Myocyte (in vitro differentiated cells): ENCODE data around the gene ZYX. TPM values are rescaled to one million over a fixed set of nuclear protein-coding genes. Genes with fewer than 3 reads are reported as not detected.
"Not testable (repeated sequence)": the region's sequence is repeated elsewhere in the genome, so short reads cannot be mapped to it uniquely, and the experiment has no call there.

Experiments
- DNase-seq: peaks from one replicate; pipeline ENCODE4 v3.0.0-alpha.2; 2012; ENCODE audit warnings: low read depth
- total RNA-seq: library from RNA; depleted of rRNA; stranded (reverse); fragments of >200 nt; gene quantifications from 2 replicates; pipeline ENCODE4 v1.2.3, GENCODE V29; 2014

ZYX gene
- total RNA-seq, 1 donor from 2014 or later: 80.1 TPM

GRCh38 chr7:143396625-143397556 is 15.7 kb downstream of the ZYX start:
- DNase-seq: no peak

GRCh38 chr7:143397710-143398530 is 16.8 kb downstream of the ZYX start:
- no peak for DNase-seq

- DNase-seq: no peak
These were observed 17.5 kb downstream of the ZYX start for GRCh38 chr7:143398616-143399015.

- DNase-seq: no peak
These were observed 18.0 kb downstream of the ZYX start for GRCh38 chr7:143399151-143399550.

GRCh38 chr7:143399642-143400041 is 18.5 kb downstream of the ZYX start:
- DNase-seq: no peak

- DNase-seq: no peak
These were observed 20.1 kb downstream of the ZYX start for GRCh38 chr7:143401265-143401664.

- DNase-seq: not testable (repeated sequence)
These were observed 21.1 kb downstream of the ZYX start for GRCh38 chr7:143402233-143402632.

- DNase-seq: peak; percentile 40
These were observed 24.2 kb downstream of the ZYX start for GRCh38 chr7:143405173-143406001.

- DNase-seq: no peak
These were observed 24.8 kb downstream of the ZYX start for GRCh38 chr7:143406002-143406357.

- no peak for DNase-seq
These were observed 26.4 kb downstream of the ZYX start for GRCh38 chr7:143407287-143408251.

GRCh38 chr7:143408252-143408685 is 27.1 kb downstream of the ZYX start:
- no peak for DNase-seq

- no peak for DNase-seq
These were observed 27.8 kb downstream of the ZYX start, which contains the start of gene EPHA1 for GRCh38 chr7:143408686-143409561. Gene EPHA1 (minus strand): TSS chr7:143408856. CDS start chr7:143408805, 51 bp downstream.

GRCh38 chr7:143410521-143411004 is 29.4 kb downstream of the ZYX start:
- DNase-seq: no peak

GRCh38 chr7:143411976-143412708 is 31.0 kb downstream of the ZYX start:
- DNase-seq: no peak

GRCh38 chr7:143413123-143413522 is 32.0 kb downstream of the ZYX start:
- no peak for DNase-seq

GRCh38 chr7:143415209-143415608 is 34.1 kb downstream of the ZYX start:
- not testable (repeated sequence) for DNase-seq

GRCh38 chr7:143415742-143416397 is 34.7 kb downstream of the ZYX start:
- DNase-seq: no peak
